ENCODE data around the gene LUZP2. TPM values are rescaled to one million over a fixed set of nuclear protein-coding genes. Genes with fewer than 3 reads are reported as not detected.
"Not testable (repeated sequence)": the region's sequence is repeated elsewhere in the genome, so short reads cannot be mapped to it uniquely, and the experiment has no call there.

The LUZP2 gene
- total RNA-seq, 1 donor from 2014 or later, result 0.96 TPM

DNA sequence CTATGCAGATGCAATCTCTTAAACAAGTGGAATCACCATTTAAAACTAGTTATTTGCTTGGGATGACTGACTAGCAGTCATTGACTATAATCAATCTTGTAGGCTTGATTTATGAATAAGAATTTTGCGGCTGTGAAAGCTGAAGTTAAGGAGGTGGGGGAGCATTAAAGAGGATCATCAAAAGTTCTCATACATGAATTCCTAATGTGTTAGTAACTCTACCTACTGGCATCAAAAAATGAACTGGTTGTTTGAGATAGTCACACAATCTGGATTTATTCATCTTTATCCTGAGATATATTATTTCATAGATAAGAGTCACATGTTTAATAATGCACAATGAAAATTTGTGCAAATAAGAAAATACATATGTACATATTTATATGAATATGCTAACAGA is 393.6 kb downstream of the LUZP2 start:
- DNase-seq, result no peak
- H3K27me3 Mint-ChIP-seq (ENCODE audit: unreplicated experiment), result no peaks in the 10 kb centered on the region
- H3K4me3 Mint-ChIP-seq (ENCODE audit: unreplicated experiment), result no peak overlapping the region
- TF ChIP-seq, protein P1, sequence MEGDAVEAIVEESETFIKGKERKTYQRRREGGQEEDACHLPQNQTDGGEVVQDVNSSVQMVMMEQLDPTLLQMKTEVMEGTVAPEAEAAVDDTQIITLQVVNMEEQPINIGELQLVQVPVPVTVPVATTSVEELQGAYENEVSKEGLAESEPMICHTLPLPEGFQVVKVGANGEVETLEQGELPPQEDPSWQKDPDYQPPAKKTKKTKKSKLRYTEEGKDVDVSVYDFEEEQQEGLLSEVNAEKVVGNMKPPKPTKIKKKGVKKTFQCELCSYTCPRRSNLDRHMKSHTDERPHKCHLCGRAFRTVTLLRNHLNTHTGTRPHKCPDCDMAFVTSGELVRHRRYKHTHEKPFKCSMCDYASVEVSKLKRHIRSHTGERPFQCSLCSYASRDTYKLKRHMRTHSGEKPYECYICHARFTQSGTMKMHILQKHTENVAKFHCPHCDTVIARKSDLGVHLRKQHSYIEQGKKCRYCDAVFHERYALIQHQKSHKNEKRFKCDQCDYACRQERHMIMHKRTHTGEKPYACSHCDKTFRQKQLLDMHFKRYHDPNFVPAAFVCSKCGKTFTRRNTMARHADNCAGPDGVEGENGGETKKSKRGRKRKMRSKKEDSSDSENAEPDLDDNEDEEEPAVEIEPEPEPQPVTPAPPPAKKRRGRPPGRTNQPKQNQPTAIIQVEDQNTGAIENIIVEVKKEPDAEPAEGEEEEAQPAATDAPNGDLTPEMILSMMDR (IDR thresholded peaks at IDR 0.05; ENCODE audit: partially characterized antibody, unreplicated experiment), result no peak
- H3K36me3 Mint-ChIP-seq (ENCODE audit: unreplicated experiment), result no peaks in the 10 kb centered on the region
- H3K4me1 Mint-ChIP-seq (ENCODE audit: low read depth, unreplicated experiment), result no peaks in the 10 kb centered on the region
- no peak overlapping the region for H3K27ac Mint-ChIP-seq (ENCODE audit: unreplicated experiment)
- no peaks in the 10 kb centered on the region for H3K9me3 Mint-ChIP-seq (ENCODE audit: unreplicated experiment)

DNA sequence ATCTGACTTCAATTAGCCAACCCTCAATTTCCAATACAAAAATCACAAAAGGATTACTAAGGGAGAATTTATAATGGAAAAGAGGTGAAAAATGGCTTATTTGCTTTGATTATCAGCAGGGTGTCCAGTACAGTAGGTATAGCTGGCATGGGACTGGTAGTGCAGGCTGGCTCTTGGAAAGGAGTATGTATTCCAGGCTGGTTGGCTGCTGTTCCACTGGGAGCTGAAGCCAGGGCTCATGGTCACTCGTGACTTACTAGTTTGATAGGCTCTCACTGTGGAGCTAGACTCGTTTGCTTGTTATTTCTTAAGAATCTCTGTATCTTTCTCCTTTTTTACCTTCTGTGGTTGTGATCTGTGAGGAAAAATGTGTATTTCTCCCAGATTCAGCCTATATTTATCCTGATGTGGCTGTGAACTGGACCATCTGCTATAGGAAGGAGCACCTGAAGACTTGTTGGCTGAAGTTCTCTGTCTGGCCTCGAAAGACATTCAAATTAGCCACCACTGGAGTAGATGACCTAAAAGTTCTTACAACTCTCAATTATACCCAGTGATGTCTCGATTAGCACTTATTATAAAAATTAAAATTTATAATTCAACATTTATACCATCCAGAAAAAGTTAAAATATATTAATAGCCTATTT is 395.1 kb downstream of the LUZP2 start:
- not testable (repeated sequence) for H3K27ac Mint-ChIP-seq (ENCODE audit: unreplicated experiment); H3K36me3 Mint-ChIP-seq (ENCODE audit: unreplicated experiment); H3K4me1 Mint-ChIP-seq (ENCODE audit: low read depth, unreplicated experiment)

DNA sequence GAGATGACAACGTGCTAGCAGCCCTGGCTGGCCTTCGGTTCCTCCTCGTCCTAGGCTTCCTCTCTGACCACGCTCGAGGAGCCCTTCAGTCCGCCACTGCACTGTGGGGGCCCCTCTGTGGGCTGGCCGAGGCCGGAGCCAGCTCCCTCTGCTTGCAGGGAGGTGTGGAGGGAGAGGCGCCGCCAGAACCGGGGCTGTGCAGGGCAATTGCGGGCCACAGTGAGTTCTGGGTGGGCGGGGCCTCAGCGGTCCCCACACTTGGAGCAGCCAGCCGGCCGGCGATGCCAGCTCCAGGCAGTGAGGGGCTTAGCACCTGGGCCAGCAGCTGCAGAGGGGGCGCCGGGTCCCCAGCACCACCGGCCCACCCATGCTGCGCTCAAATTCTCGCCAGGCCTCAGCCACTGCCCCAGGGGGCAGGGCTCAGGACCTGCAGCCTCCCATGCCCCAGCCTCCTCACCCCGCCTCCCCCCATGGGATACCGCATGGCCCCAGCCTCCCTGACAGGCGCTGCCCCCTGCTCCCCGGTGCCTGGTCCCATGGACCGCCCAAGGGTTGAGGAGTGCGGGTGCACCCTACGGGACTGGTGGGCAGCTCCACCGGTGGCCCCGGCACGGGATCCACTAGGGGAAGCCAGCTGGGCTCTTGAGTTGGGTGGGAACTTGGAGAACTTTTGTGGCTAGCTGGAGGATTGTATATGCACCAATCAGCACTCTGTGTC is 399.4 kb downstream of the LUZP2 start:
- TF ChIP-seq, protein P1 (IDR thresholded peaks at IDR 0.05; ENCODE audit: partially characterized antibody, unreplicated experiment), result no peak
- no peak for DNase-seq
- H3K9me3 Mint-ChIP-seq (ENCODE audit: unreplicated experiment), result no peaks in the 10 kb centered on the region
- H3K4me3 Mint-ChIP-seq (ENCODE audit: unreplicated experiment), result no peak overlapping the region
- H3K27ac Mint-ChIP-seq (ENCODE audit: unreplicated experiment), result no peak overlapping the region
- H3K36me3 Mint-ChIP-seq (ENCODE audit: unreplicated experiment), result no peaks in the 10 kb centered on the region
- no peaks in the 10 kb centered on the region for H3K27me3 Mint-ChIP-seq (ENCODE audit: unreplicated experiment)
- H3K4me1 Mint-ChIP-seq (ENCODE audit: low read depth, unreplicated experiment), result no peaks in the 10 kb centered on the region

More for the DNA sequence above, 395.1 kb downstream of the LUZP2 start:
- not testable (repeated sequence) for H3K27me3 Mint-ChIP-seq (ENCODE audit: unreplicated experiment); DNase-seq; H3K4me3 Mint-ChIP-seq (ENCODE audit: unreplicated experiment); H3K9me3 Mint-ChIP-seq (ENCODE audit: unreplicated experiment)

DNA sequence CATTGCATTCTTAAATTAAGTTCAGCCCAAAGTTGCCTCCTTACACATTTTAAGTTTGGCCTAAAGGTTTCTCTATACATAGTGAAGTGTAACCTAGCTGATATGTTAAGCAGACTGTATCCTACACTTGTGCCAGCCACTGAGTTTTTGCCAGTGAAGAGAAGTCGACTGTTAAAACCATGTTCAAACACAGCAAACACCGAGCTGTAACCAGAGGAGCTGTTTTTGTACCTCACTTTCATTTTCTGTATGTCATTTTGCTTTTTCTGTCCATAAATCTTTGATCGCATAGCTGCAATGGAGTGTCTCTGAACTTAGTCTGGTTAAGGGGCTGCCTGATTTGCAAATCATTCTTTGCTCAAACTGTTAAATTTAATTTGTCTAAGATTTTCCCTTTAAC is 403.7 kb downstream of the LUZP2 start:
- no peak for DNase-seq
- TF ChIP-seq, protein P1 (IDR thresholded peaks at IDR 0.05; ENCODE audit: partially characterized antibody, unreplicated experiment), result no peak
- Mint-ChIP-seq H3K4me1 (ENCODE audit: low read depth, unreplicated experiment) (no peaks in the 10 kb centered on the region), H3K36me3 (ENCODE audit: unreplicated experiment) (no peaks in the 10 kb centered on the region), H3K9me3 (ENCODE audit: unreplicated experiment) (no peaks in the 10 kb centered on the region), H3K27ac (ENCODE audit: unreplicated experiment) (no peak overlapping the region), H3K27me3 (ENCODE audit: unreplicated experiment) (no peaks in the 10 kb centered on the region), H3K4me3 (ENCODE audit: unreplicated experiment) (no peak overlapping the region)

DNA sequence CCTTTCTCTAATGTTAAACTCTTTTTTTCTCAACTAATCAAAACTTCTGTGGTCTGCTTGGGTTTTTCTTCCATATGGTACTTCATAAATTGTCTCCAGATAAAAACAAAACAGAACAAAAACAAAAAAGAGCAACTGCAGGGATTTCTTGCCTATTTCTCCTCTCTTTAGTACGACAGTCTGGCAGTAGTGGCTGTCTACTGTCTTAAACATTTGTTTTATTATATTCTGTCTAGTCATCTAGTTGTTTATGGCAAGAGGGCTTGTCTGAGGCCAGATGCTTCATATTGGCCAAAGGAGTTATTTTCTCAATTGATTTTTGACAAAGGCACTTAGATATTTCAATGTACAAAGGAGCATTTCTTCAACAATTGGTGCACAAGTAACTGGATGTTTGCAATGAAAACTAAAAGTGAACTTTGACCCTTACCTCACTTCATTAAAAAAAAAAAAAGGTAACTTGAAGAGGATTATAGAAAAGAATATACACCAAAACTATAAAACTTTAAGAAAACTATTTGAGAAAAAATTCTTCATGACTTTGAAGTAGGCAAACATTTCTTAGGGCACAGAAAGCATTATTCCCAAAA is 404.2 kb downstream of the LUZP2 start:
- Mint-ChIP-seq H3K9me3 (ENCODE audit: unreplicated experiment) (no peaks in the 10 kb centered on the region), H3K27me3 (ENCODE audit: unreplicated experiment) (no peaks in the 10 kb centered on the region), H3K27ac (ENCODE audit: unreplicated experiment) (no peak overlapping the region), H3K4me3 (ENCODE audit: unreplicated experiment) (no peak overlapping the region), H3K36me3 (ENCODE audit: unreplicated experiment) (no peaks in the 10 kb centered on the region), H3K4me1 (ENCODE audit: low read depth, unreplicated experiment) (no peaks in the 10 kb centered on the region)
- TF ChIP-seq, protein P1 (IDR thresholded peaks at IDR 0.05; ENCODE audit: partially characterized antibody, unreplicated experiment), result no peak
- no peak for DNase-seq
